Smooth muscle cell (in vitro differentiated cells): ENCODE results near the gene OXSR1. TPM values are rescaled to one million over a fixed set of nuclear protein-coding genes. Genes with fewer than 3 reads are reported as not detected.

Source experiments
- DNase-seq: peaks from one replicate; lab custom pipeline; 2025; ENCODE audit not compliant: unreplicated experiment; lab: John Stamatoyannopoulos, UW
- H2AFZ ChIP-seq: fragments of 200-600 bp; sonication (generic); 2 replicates; pipeline ENCODE4 v1.6.0; 2016; ENCODE audit warnings: antibody characterized with exemption, low read depth, mild to moderate bottlenecking
- H3F3A ChIP-seq: fragments of 200-600 bp; sonication (generic); 2 replicates; pipeline ENCODE4 v1.6.0; 2017; ENCODE audit warnings: antibody characterized with exemption, low read depth
- H3K27ac ChIP-seq: fragments of 200-600 bp; sonication (generic); 2 replicates; pipeline ENCODE4 v1.5.1; 2016; ENCODE audit warnings: low read depth, mild to moderate bottlenecking
- H3K27me3 ChIP-seq: fragments of 200-600 bp; sonication (generic); 2 replicates; pipeline ENCODE4 v1.6.1; 2016; ENCODE audit warnings: low read depth, mild to moderate bottlenecking
- H3K36me3 ChIP-seq: fragments of 200-600 bp; sonication (generic); 2 replicates; pipeline ENCODE4 v1.5.1; 2016; ENCODE audit warnings: low read depth
- H3K4me1 ChIP-seq: fragments of 200-600 bp; sonication (generic); 2 replicates; pipeline ENCODE4 v1.5.1; 2016; ENCODE audit warnings: low read depth
- H3K4me2 ChIP-seq: fragments of 200-600 bp; sonication (generic); 2 replicates; pipeline ENCODE4 v1.6.0; 2016; ENCODE audit warnings: mild to moderate bottlenecking
- H3K4me3 ChIP-seq: fragments of 200-600 bp; sonication (generic); 2 replicates; pipeline ENCODE4 v1.5.1; 2016; ENCODE audit warnings: mild to moderate bottlenecking
- H3K79me2 ChIP-seq: fragments of 200-600 bp; sonication (generic); 2 replicates; pipeline ENCODE4 v1.6.0; 2016; ENCODE audit warnings: low read depth, mild to moderate bottlenecking
- H3K9ac ChIP-seq: fragments of 200-600 bp; sonication (generic); 2 replicates; pipeline ENCODE4 v1.6.0; 2016; ENCODE audit warnings: low read depth
- H3K9me3 ChIP-seq: fragments of 200-600 bp; sonication (generic); replicated peaks from 2 replicates; pipeline ENCODE4 v1.5.1; 2016; ENCODE audit warnings: low read depth
- H4K20me1 ChIP-seq: fragments of 200-600 bp; sonication (generic); 2 replicates; pipeline ENCODE4 v1.6.0; 2016; ENCODE audit warnings: low read depth
- WGBS: methylation state at CpG from one replicate; pipeline ENCODE4 v1.1.7; 2016; ENCODE audit warnings: low lambda C conversion rate; 5-methylcytosine and 5-hydroxymethylcytosine counted together
- polyA plus RNA-seq: library from polyadenylated mRNA; unstranded; fragments of >200 nt; fragmentation: Nextera tagmentation; extraction: Ambion mirVana; gene quantifications from 2 replicates; pipeline ENCODE4 v1.2.1, GENCODE V29; 2016
- total RNA-seq: library from RNA; depleted of rRNA; stranded (reverse); fragments of >200 nt; gene quantifications from 2 replicates; pipeline ENCODE4 v1.2.3, GENCODE V29; 2014
- TF ChIP-seq, protein P1 (sequence below): fragments of 200-600 bp; sonication (generic); IDR thresholded peaks from 2 replicates; pipeline ENCODE4 v1.5.1; 2017; ENCODE audit warnings: borderline replicate concordance, mild to moderate bottlenecking, antibody characterized with exemption; ENCODE audit not compliant: insufficient read depth, poor library complexity, severe bottlenecking

The OXSR1 gene
- total and polyA plus RNA-seq, 2 experiments from 2014 or later, result 11.9 to 50.6 TPM

DNA sequence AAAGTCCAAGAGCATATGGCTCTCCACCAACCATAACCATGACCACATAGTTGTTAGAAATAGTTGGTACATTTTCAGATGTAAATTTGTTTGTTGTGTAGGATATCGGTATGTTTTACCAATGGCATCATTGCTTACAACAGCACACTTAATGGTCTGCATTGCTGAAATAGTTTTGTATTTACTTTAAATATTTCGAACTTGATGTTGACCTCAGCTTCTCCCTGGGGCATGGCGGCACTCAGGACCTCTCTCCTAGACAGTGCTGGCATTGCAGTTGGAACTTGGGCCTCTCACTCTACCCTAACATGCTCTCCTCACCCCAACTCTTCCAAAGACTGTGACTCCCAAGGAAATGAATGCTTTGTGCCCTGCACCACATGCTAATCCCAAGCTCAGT, 105.3 kb downstream of the OXSR1 start:
- Histone ChIP-seq H3K36me3 (no peaks in the 10 kb centered on the region), H3K4me2 (no peak overlapping the region), H3K27me3 (no peaks in the 10 kb centered on the region), H3K27ac (no peak overlapping the region), H3K4me3 (no peak overlapping the region), H4K20me1 (no peaks in the 10 kb centered on the region), H3K79me2 (no peaks in the 10 kb centered on the region), H2AFZ (no peak overlapping the region), H3F3A (no peaks in the 10 kb centered on the region), H3K9ac (no peak overlapping the region), H3K9me3 (no peaks in the 10 kb centered on the region), H3K4me1 (no peaks in the 10 kb centered on the region)
- no peak for DNase-seq
- WGBS, result 79% methylated on average over 3 of the region's 3 CpGs
- TF ChIP-seq, protein P1, sequence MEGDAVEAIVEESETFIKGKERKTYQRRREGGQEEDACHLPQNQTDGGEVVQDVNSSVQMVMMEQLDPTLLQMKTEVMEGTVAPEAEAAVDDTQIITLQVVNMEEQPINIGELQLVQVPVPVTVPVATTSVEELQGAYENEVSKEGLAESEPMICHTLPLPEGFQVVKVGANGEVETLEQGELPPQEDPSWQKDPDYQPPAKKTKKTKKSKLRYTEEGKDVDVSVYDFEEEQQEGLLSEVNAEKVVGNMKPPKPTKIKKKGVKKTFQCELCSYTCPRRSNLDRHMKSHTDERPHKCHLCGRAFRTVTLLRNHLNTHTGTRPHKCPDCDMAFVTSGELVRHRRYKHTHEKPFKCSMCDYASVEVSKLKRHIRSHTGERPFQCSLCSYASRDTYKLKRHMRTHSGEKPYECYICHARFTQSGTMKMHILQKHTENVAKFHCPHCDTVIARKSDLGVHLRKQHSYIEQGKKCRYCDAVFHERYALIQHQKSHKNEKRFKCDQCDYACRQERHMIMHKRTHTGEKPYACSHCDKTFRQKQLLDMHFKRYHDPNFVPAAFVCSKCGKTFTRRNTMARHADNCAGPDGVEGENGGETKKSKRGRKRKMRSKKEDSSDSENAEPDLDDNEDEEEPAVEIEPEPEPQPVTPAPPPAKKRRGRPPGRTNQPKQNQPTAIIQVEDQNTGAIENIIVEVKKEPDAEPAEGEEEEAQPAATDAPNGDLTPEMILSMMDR, result no peak

- no peak for DNase-seq
- no peaks in the 10 kb centered on the region for H3K9me3 ChIP-seq
- no peaks in the 10 kb centered on the region for H3K79me2 ChIP-seq
- no peaks in the 10 kb centered on the region for H3F3A ChIP-seq
- H3K4me3 ChIP-seq, result no peak overlapping the region
- H3K4me1 ChIP-seq, result no peaks in the 10 kb centered on the region
- 91% methylated on average over 5 of the region's 5 CpGs for WGBS
- no peak overlapping the region for H3K27ac ChIP-seq
- no peaks in the 10 kb centered on the region for H3K27me3 ChIP-seq
- H2AFZ ChIP-seq, result no peak overlapping the region
- no peaks in the 10 kb centered on the region for H4K20me1 ChIP-seq
- H3K9ac ChIP-seq, result no peak overlapping the region
- TF ChIP-seq, protein P1, result no peak
- no peaks in the 10 kb centered on the region for H3K36me3 ChIP-seq
- no peak overlapping the region for H3K4me2 ChIP-seq
Measured at GRCh38 chr3:38271553-38271952, 106.2 kb downstream of the OXSR1 start.

DNA sequence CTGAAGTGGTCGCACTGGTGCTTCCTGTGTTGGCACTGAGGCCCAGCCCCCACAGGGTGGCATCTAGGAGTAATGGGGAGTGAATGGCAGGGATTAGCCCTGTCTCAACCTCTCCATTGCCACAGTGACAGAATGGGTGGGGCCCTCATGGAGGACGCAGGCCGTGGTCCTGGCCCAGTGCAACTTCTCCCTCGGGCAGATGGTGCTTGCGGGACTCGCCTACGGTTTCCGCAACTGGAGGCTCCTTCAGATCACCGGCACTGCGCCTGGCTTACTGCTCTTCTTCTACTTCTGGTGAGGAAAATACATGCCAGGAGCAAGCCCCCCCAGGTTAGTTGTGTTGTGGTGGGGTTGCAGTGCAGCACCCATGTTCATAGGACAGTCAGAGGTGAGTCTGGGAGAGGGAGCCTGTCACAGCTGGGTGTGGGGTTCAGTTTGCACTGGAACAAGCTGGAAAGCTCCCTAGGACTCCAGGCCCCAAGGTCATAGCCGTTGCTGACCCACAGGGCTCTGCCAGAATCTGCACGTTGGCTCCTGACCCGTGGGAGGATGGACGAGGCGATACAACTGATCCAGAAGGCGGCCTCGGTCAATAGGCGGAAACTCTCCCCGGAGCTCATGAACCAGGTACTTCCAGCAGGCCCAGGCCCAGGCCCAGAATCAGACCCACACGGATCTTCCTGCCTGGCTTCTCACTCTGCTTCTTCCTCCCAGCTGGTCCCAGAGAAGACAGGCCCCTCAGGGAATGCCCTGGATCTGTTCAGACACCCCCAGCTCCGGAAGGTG, 109.7 kb downstream of the OXSR1 start:
- H3K4me1 ChIP-seq, result no peaks in the 10 kb centered on the region
- no peak overlapping the region for H3K9ac ChIP-seq
- DNase-seq, result no peak
- no peaks in the 10 kb centered on the region for H4K20me1 ChIP-seq
- 94% methylated on average over 21 of the region's 21 CpGs for WGBS
- H3K36me3 ChIP-seq, result no peaks in the 10 kb centered on the region
- H3K9me3 ChIP-seq, result no peaks in the 10 kb centered on the region
- no peak overlapping the region for H3K27ac ChIP-seq
- H3K79me2 ChIP-seq, result no peaks in the 10 kb centered on the region
- H3K27me3 ChIP-seq, result no peaks in the 10 kb centered on the region
- H2AFZ ChIP-seq, result no peak overlapping the region
- TF ChIP-seq, protein P1, result no peak
- H3K4me2 ChIP-seq, result no peak overlapping the region
- no peak overlapping the region for H3K4me3 ChIP-seq
- no peaks in the 10 kb centered on the region for H3F3A ChIP-seq

DNA sequence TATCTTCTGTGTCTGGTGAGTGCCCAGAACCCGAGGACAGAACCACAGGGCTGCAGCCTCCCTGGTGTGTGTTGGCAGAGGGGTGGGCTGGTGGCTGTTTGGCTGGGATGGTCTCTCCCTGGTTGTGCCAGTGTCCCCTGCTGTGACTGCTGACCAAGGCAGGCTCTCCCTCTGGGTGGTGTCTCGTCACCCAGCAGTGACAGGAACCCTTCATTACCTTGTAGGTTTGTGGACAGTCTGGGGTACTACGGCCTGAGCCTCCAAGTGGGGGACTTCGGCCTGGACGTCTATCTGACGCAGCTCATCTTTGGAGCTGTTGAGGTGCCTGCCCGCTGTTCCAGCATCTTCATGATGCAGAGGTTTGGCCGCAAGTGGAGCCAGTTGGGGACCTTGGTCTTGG, 110.3 kb downstream of the OXSR1 start:
- no peak for DNase-seq
- Histone ChIP-seq H3K27ac (no peak overlapping the region), H3K27me3 (no peaks in the 10 kb centered on the region), H3K36me3 (no peaks in the 10 kb centered on the region), H3K4me3 (no peak overlapping the region), H3K9me3 (no peaks in the 10 kb centered on the region), H3F3A (no peaks in the 10 kb centered on the region), H3K9ac (no peak overlapping the region), H3K4me2 (no peak overlapping the region), H2AFZ (no peak overlapping the region), H3K4me1 (no peaks in the 10 kb centered on the region), H3K79me2 (no peaks in the 10 kb centered on the region), H4K20me1 (no peaks in the 10 kb centered on the region)
- TF ChIP-seq, protein P1, result no peak
- 95% methylated on average over 8 of the region's 8 CpGs for WGBS
